HG02798 (cell line): ENCODE measurements around the gene SMC1B.
"Not testable (repeated sequence)": the region's sequence is repeated elsewhere in the genome, so short reads cannot be mapped to it uniquely, and the experiment has no call there.

ENCODE experiments used
- ATAC-seq: cut with Tn5 transposase; IDR thresholded peaks from one replicate; pipeline ENCODE4 v1.9.1; 2021; ENCODE audit warnings: mild to moderate bottlenecking; ENCODE audit not compliant: unreplicated experiment, poor library complexity

Gene SMC1B

GRCh38 chr22:45445031-45445710 lies 31.8 kb upstream of the SMC1B start:
- ATAC-seq, result no peak

DNA sequence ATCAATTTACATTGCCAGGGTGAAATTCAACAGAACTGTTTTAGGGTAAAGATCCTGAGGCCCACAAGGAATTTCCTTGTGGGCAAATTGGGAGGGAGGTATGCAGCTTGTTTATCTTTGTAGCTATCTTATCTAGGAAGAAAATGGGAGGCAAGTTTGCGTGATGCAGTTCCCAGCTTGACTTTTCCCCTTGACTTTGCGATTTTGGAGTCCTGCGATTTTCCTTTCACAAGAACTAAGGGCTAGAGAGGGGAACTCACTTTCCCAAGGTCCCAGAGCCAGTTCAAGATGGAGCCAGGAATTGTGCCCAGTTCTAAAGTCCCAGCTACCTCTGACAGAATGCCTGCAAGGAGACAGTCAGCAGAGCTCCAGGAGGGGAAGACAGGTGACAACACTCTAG lies 30.8 kb upstream of the SMC1B start:
- ATAC-seq, result no peak

- ATAC-seq, result no peak
These were observed 28.7 kb upstream of the SMC1B start for GRCh38 chr22:45442116-45442515.

- ATAC-seq, result no peak
These were observed 27.7 kb upstream of the SMC1B start for GRCh38 chr22:45441138-45441537.

DNA sequence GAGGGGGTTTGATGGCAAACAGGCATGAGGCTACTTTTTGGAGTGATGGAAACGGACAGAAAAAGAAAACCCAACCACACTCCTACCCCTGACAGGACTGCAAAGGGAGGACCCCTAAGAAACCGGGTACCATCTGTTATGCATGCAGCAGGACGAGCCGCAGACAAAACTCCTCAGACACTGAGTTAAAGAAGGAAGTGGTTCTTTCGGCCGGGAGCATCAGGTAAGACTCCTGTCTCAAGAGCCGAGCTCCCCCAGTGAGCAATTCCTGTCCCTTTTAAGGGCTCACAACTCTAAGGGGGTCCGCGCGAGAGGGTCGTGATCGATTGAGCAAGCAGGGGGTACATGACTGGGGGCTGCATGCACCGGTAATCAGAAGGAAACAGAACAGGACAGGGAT lies 27.3 kb upstream of the SMC1B start:
- not testable (repeated sequence) for ATAC-seq

DNA sequence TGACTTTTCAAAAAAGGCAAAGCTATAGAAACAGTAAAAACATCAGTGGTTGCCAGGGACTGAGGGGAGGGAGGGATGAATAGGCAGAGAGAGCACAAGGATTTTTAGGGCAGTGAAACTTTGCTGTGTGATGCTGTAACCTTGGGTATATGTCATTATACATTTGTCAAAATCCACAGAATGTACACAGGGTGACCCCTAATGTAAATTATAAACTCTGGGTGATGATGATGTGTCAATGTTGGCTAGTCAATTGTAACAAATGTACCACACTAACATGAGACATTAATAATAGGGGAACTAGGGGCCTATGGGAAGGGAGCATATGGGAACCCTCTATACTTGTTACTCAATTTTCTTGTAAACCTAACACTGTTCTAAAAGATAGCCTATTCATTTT lies 24.9 kb upstream of the SMC1B start:
- no peak for ATAC-seq

- ATAC-seq, result not testable (repeated sequence)
These were observed 23.6 kb upstream of the SMC1B start for GRCh38 chr22:45436871-45437517.

DNA sequence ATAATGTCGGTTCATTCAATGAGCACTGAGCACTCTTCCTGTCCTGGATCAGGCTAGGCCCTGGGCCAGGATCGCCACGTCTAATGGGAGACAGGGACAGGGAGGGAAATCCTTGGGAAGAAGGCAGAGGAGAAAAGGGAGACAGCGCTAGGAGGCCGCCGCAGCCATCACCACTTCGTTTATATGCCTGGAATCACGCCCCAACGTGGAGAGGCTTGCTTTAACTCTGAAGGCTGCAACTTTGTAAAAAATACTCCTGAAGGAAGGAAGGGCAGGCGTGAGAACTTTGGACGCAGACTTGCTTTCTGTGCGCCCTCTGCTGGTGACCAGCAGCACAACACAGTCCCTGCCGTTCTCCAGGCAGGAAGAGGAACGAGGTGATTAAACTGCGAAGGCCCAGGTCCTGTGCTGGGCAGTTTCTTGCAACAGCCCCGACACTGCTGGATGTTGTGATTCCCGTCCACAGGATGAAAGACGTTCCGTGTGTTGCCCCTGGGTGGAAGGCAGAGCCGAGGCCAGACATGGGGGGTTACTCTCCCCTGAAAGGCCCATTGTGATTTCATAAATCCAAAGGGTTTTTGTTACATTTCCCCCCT lies 22.2 kb upstream of the SMC1B start:
- ATAC-seq, result no peak

DNA sequence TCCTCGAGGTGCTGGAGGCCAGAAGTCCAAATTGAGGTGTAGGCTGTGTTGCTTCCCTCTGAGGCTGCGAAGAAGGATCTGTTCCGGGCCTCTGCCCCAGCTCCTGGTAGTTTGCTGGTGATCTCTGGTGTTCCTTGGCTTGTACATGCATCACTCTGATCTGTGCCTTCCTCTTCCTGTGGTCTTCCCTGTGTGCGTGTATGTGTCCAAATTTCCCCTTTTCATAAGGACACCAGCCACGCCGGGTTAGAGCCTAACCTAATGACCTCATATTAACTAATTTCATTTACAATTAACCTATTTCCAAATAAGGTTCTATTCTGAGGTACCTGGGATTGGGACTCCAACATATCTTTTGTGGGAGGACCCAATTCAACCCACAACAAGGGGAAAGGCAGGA lies 21.6 kb upstream of the SMC1B start:
- ATAC-seq, result no peak

DNA sequence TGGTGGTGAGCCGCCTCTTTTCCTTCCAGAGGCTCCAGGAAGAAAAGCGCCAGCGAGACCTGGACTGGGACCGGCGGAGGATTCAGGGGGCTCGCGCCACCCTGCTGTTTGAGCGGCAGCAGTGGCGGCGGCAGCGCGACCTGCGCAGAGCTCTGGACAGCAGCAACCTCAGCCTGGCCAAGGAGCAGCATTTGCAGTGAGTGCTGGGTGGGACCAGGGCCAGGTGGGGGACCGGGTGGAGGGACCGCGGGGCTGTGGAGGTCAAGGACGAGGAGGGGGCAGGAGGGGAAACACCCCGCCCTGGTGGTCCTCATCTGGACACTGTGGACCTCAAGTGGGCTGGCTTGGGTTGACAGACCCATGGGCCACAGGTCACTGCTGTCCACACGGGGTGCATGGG lies 17.5 kb upstream of the SMC1B start:
- ATAC-seq, result no peak

DNA sequence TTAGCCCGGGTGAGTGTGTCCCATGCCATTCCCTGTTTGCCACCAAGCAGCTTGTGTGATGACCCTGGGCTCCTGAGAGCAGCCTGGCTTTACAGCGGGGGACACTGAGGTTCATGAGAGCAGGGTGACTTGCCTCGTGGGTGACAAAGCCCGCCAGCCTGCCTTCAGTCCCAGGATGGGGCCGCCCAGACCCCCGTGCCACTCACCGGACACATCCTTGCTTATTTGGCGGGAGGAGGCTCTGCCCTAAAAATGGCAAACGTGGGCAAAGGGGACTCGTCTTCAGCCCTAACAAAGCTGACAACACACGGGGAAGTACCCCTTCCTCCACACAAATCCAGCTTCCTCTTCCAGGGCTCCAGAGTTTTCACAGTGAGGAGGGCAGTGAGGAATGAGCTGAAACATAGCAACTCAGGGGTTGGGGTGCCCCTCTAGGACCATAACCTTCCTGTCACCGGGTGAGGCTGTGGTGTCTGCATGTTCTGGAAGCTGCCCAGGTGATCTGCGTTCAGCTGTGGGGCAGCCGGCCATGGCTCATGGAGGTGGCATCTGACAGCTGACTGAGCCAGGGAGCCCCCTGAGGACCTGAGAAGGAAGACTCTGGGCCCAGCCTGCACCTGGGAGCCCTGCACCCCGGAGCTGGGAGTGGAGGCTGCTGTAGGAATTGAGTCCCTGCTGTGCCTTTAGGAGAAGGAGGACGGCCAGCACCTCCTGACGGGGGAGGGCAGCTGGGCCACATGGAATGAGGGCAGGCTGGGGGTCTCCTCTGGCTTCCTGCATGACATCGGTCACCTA lies 16.8 kb upstream of the SMC1B start:
- no peak for ATAC-seq

- no peak for ATAC-seq
These were observed 16.0 kb upstream of the SMC1B start for GRCh38 chr22:45429424-45429823.

DNA sequence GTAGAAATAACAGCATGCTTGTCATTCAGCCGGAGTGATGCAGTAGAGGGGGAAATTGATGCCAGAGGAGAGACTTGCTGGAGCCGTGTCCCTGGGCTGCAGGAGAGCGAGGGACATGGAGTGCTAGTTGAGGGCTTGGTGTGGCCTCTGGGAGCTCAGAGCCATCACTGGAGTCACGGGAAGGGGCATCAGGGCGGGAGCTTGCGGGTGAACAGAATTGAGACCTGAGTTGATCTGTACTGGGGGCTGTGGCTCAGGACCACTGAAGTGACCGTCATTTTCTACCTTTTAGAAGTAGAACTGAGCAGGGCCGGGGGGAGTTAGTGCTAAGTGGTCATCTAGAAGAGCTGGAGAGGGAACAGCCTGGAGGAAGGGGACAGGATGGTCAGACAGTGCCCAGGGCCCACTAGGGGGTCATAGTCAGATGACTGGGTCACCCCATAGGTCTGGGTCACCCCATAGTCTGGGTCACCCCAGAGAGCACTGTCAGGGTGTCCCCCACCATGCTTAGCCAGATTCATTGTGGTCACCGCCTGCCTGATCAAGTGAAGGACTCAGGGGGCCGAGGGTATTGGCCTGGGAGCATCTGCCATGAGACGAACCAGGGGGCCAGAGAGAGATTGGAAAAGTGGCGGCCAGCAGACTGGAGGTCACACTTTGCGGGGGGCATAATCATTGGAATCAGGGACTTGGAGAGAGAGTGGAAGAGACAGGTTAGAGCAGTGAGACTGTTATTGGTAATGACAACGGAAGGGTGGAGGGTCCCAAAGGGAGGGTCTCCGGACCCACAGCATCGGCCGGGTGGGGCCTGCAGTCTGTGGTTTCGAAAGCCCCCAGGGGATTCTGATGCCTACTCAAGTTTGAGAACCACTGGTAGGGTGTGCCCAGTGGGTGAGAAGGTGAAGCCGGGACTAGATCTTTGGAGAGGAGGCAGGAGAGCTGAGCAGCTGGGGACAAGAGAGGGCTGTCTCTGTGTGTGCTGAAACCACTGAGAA lies 15.3 kb upstream of the SMC1B start:
- no peak for ATAC-seq

GRCh38 chr22:45427114-45427513 lies 13.7 kb upstream of the SMC1B start:
- ATAC-seq, result no peak

DNA sequence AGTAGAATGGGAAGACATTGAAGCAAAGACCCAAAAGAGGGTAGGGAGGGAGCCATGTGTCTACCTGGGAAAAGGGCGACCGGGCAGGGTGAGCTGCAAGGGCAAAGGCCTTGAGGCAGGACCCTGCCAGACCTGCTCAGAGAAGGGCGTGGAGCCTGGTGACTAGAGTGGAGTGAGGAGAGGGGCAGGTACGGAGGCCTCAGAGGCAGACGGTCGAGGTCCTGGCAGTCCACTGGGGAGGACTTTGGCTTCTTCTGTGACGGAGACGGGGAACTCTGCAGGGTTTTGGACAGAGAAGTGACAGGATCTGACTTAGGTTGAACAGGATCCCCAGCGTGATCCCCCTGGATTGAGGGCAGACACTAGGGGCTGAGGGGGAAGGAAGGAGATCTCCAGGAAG lies 13.0 kb upstream of the SMC1B start:
- ATAC-seq, result no peak

- no peak for ATAC-seq
These were observed 12.3 kb upstream of the SMC1B start for GRCh38 chr22:45425531-45426265.

GRCh38 chr22:45425101-45425500 lies 11.7 kb upstream of the SMC1B start:
- no peak for ATAC-seq

DNA sequence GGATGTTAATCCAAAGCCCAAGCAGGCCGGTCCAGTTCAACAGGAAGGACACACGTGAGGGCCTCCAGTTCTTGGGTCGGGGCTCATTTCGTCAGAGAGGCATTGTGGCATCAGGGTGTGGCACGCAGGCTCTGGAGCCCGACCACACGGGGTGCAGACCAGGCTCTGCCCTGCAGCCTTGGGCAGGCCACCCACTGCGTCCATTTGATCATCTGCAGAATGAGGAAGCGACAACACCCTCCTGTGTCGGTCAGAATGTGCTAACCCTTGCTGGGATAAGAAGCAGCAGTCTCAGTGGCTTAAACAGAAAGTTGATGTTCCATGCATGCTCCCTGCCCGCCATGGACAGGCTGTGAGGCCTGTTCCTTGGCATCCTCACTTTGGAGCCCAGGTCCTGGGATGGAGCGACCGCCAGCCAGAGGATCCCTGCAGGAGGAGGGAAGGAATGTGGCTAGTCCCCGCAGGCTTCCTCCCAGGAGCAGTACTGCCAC lies 10.9 kb upstream of the SMC1B start:
- no peak for ATAC-seq

DNA sequence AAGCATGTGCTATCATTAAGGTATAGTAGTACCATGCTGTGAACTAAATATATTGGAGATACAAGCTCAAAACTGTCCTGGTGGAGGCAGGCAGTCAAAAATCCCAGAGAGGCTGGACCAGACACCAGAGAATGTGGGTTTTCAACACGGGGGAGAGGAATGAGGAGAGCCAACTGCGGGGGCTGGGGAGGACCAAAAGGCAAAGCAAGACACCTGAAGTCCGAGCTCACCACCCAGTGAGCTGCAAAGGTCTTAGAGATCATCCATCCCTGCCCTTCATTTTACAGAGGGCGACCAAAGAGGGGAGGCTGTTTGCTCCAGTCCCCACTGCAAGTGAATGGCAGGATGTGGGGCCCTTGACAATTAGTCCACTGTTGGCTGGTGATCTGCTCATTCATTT lies 10.1 kb upstream of the SMC1B start:
- ATAC-seq, result no peak
